Activated CD8-positive, alpha-beta memory T cell treated with anti-CD3 and anti-CD28 coated beads, Interleukin-2, amount 10 ng/mL, durations not matched to agents 7 days and 5 days (primary cell): ENCODE measurements around the gene ACSS3. TPM values are rescaled to one million over a fixed set of nuclear protein-coding genes. Genes with fewer than 3 reads are reported as not detected.

Source experiments
- ATAC-seq: fragments of 150-1000 bp; cut with Tn5 transposase; one replicate; pipeline ENCODE4 v1.10.0; 2021; ENCODE audit warnings: moderate library complexity
- CTCF ChIA-PET: fragments of 350-600 bp; sonication (Branson Sonifier 250); formaldehyde crosslinking; loops from one replicate; lab custom pipeline; 2021; ENCODE audit warnings: antibody characterized with exemption; lab: Charles Lee
- DNase-seq: peaks from one replicate; pipeline ENCODE4 v3.0.0-alpha.2; 2020
- H3K27ac Mint-ChIP-seq: one replicate; pipeline ENCODE4 v1.8.0; 2021; ENCODE audit warnings: mild to moderate bottlenecking, mixed read lengths
- H3K27me3 Mint-ChIP-seq: one replicate; pipeline ENCODE4 v1.8.0; 2021; ENCODE audit warnings: mixed read lengths
- H3K36me3 Mint-ChIP-seq: one replicate; pipeline ENCODE4 v1.8.0; 2021; ENCODE audit warnings: mild to moderate bottlenecking, mixed read lengths
- H3K4me1 Mint-ChIP-seq: one replicate; pipeline ENCODE4 v1.8.0; 2021; ENCODE audit warnings: mixed read lengths
- H3K4me3 Mint-ChIP-seq: one replicate; pipeline ENCODE4 v1.8.0; 2021; ENCODE audit warnings: mild to moderate bottlenecking, moderate library complexity, mixed read lengths
- H3K9me3 Mint-ChIP-seq: one replicate; pipeline ENCODE4 v1.8.0; 2022; ENCODE audit warnings: low read depth, mixed read lengths
- microRNA-seq: library from miRNA; unstranded; fragments of <30 nt; microRNA quantifications from one replicate; pipeline ENCODE4 v1.2.0, GENCODE V29; 2022
- total RNA-seq, 2 experiments: library from RNA; stranded (reverse); gene quantifications; one replicate each; pipeline ENCODE4 v1.2.3, GENCODE V29; 2021

The ACSS3 gene
- total RNA-seq, 2 experiments from 2014 or later, result not detected

DNA sequence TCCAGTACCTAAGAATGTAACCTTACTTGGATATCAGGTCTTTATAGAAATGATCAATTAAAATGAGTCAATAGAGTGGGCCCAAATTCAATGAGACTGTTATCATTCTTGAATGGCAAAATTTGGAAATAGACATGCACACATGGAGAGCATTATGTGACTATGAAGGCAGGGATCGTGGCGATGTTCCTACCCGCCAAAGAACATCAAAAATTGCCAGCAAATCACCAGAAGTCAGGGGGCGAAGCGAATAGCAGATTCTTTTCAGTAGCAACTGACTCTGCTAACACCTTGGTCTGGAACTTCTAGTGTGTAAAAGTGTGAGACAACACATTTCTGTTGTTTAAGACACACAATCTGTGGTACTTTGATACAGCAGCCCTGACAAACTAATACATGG is 192.5 kb downstream of the ACSS3 start:
- ATAC-seq, result no peak
- no peak overlapping the region for H3K4me3 Mint-ChIP-seq
- H3K4me1 Mint-ChIP-seq, result no peaks in the 10 kb centered on the region
- H3K9me3 Mint-ChIP-seq, result peaks cover 3% of the 10 kb centered on the region
- CTCF ChIA-PET, result no interaction called here
- no peaks in the 10 kb centered on the region for H3K27me3 Mint-ChIP-seq
- H3K36me3 Mint-ChIP-seq, result no peaks in the 10 kb centered on the region
- H3K27ac Mint-ChIP-seq, result no peak overlapping the region
- no peak for DNase-seq

DNA sequence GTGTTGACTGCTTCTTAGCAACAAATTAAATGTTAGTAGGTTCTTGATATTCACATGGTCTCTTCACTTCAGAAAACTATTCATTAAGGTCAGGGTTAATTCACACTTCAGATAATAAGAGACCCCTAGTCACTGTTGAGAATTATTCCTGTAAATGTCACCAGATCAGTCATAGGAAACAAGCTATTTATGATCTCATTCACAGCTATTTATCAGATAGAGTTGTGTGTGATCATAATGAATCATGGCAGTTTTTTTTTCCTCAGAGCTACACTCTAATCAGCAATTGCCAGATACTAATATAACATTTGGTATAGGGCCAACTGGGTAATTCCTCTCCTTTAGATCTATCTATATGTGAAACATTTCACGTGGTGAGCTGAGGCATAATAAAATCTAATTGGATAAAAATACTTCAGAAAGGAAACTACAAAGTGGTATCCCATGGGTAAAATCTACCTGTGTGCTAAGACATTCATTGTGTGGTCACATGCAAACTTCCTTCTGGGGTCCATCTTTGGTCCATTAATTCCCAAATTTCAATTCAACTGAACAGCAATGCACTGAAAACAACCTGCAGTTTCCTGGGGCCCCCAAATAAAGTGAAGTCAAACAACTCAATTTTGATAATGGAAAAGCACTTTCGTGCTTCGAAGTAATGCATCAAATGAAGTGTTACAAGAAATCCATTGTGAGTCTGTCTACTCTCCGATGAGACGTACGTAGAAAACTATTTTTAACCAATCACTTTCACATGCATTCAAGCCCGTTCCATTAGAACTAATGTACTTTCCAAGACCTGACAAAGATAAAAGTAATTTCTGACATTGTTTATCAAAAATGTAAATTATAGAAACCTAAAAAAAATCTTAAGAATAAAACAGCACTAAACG is 197.0 kb downstream of the ACSS3 start:
- no peak overlapping the region for H3K4me3 Mint-ChIP-seq
- H3K27ac Mint-ChIP-seq, result no peak overlapping the region
- DNase-seq, result no peak
- peaks cover 7% of the 10 kb centered on the region for H3K9me3 Mint-ChIP-seq
- no peaks in the 10 kb centered on the region for H3K4me1 Mint-ChIP-seq
- CTCF ChIA-PET, result no interaction called here
- no peaks in the 10 kb centered on the region for H3K36me3 Mint-ChIP-seq
- no peaks in the 10 kb centered on the region for H3K27me3 Mint-ChIP-seq
- ATAC-seq, result no peak

DNA sequence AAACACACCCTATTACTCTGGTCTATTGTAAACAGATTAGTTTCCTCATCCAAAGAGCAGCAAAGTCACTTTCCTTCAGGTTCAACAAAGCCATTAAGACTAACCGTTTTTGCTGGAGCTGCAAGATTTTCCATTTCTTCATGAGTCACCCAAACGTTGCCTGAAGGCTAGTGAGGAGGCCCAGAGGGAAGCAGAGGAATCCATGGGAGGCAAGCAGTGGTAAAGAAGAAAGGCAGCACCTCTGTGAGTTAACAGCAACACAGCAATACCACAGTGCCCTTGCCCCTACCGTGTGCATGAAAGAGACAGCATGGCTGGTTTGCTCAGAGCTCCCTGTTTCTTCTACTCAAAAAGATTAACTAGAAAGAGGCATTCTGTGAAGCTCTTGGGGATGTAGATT is 206.3 kb downstream of the ACSS3 start:
- Mint-ChIP-seq H3K27ac (no peak overlapping the region), H3K27me3 (no peaks in the 10 kb centered on the region), H3K9me3 (no peaks in the 10 kb centered on the region), H3K4me3 (no peak overlapping the region), H3K36me3 (no peaks in the 10 kb centered on the region), H3K4me1 (no peaks in the 10 kb centered on the region)
- no peak for ATAC-seq
- DNase-seq, result no peak
- CTCF ChIA-PET, result no interaction called here

DNA sequence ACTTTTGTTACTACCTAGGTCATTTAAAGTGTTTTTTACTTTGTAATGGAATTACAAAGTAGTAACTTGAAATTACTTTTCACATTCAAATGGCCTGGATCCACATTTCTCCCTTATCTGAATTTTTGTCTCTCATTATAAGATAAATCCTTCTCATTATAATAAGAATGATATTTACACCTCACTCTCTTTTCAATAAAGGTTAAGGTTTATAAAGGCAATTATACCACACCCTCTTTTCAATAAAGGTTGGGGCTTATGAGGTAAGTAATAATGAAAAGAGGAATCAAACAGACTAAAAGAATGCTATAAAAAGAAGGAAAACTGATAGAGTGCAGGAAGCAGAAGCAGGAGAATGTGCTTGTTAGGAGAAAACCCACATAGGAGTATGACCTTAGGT is 210.8 kb downstream of the ACSS3 start:
- H3K9me3 Mint-ChIP-seq, result peaks cover under 1% of the 10 kb centered on the region
- DNase-seq (no peak), ATAC-seq (no peak)
- no peaks in the 10 kb centered on the region for H3K4me1 Mint-ChIP-seq
- no peaks in the 10 kb centered on the region for H3K36me3 Mint-ChIP-seq
- H3K27ac Mint-ChIP-seq, result no peak overlapping the region
- CTCF ChIA-PET, result no interaction called here
- no peak overlapping the region for H3K4me3 Mint-ChIP-seq
- H3K27me3 Mint-ChIP-seq, result no peaks in the 10 kb centered on the region

DNA sequence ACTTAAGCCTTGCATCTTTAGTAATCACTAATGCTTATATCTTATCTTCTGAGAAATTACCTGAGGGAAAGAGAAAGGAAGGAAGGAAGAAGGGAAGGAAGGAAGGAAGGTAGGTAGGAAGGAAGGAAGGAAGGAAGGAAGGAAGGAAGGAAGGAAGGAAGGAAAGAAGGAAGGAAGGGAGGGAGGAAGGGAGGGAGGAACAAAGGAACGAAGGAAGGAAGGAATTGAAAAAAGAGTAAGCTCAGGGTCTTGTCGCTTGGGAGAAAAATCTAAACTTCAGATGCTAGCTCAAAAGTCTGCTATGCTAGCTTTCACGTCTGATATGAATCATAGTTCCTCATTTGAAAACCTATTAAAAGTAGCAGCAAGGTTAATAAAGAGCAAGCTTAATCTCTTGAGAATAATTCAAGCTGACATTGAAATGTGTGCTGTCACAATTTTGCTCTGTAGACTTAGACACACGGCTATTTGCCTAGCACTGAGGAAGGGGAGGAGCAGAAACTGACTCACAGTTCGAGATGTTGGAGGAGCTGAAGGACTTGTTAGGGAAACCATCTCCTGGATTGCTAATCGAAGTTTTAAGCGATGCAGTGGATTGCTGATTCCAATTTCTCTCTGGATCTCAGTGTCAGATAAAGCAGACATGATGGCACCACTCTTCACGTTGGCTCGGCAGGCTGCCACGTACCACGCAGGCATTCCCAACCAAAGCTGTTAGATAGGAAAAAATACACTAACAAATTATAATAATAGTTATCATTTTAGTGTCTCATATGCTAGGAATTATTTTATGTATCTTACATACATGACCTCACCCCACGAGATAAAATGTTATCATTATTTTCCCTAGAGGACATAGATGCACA is 216.7 kb downstream of the ACSS3 start:
- CTCF ChIA-PET, result no interaction called here
- Mint-ChIP-seq H3K36me3 (no peaks in the 10 kb centered on the region), H3K4me1 (no peaks in the 10 kb centered on the region), H3K4me3 (no peak overlapping the region), H3K9me3 (peaks cover 8% of the 10 kb centered on the region), H3K27ac (no peak overlapping the region), H3K27me3 (no peaks in the 10 kb centered on the region)
- DNase-seq (no peak), ATAC-seq (no peak)

DNA sequence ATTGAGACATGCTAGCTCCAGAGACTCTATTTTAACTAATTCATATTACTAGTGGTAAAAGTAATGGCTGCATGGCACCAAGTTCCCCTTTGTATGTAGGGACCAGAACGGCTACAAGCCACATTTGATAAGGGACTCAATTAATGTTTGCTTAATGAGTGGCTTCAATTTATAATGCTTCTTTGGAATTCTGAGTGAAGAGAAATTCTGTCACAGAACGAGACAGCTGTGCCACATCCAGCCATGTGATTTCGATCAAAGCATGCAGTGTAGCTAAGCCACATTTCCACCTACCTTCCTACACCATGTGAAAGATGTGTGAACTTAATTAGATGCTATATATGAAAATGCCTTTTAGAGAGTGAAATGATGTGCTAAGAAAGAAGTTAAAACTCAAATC is 217.4 kb downstream of the ACSS3 start:
- ATAC-seq (no peak), DNase-seq (no peak)
- Mint-ChIP-seq H3K27ac (no peak overlapping the region), H3K4me1 (no peaks in the 10 kb centered on the region), H3K36me3 (no peaks in the 10 kb centered on the region), H3K4me3 (no peak overlapping the region), H3K9me3 (peaks cover 8% of the 10 kb centered on the region), H3K27me3 (no peaks in the 10 kb centered on the region)
- CTCF ChIA-PET, result no interaction called here

DNA sequence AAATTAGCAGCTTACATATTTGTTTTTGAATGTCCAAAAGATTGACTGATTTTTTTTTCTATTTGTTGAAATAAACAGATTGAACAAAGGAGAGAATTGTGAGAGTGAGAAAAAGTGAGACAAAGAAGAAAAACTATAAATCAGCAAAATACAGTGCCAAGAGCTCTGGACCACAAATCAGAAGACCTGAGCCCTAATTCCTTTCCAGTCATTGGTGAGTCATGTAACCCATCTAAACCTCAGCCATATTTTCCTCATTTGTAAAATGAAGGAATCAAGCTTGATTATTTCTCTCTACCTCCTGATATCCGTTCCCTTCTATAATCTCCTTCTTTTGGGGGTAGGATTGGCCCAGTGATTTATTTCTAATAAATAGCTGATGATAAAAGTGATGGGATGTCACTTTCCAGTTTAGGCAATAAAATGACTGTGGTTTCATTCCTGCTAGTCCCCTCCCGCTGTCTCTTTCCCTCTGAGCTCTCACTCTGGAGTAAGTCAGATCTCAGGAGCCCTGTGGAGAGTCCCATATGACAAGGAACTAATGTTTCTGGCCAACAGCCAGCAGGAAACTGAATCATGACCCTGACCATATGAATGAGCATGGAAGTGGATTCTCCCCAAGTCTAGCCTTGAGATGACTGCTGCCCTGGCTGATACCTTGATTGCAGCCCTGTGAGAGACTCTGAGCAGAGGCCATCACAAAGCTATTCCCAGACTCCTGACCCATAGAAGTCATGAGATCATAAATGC is 218.9 kb downstream of the ACSS3 start:
- H3K9me3 Mint-ChIP-seq, result peaks cover 8% of the 10 kb centered on the region
- no peaks in the 10 kb centered on the region for H3K27me3 Mint-ChIP-seq
- H3K4me3 Mint-ChIP-seq, result no peak overlapping the region
- DNase-seq (no peak), ATAC-seq (no peak)
- no peak overlapping the region for H3K27ac Mint-ChIP-seq
- CTCF ChIA-PET, result no interaction called here
- no peaks in the 10 kb centered on the region for H3K4me1 Mint-ChIP-seq
- no peaks in the 10 kb centered on the region for H3K36me3 Mint-ChIP-seq

DNA sequence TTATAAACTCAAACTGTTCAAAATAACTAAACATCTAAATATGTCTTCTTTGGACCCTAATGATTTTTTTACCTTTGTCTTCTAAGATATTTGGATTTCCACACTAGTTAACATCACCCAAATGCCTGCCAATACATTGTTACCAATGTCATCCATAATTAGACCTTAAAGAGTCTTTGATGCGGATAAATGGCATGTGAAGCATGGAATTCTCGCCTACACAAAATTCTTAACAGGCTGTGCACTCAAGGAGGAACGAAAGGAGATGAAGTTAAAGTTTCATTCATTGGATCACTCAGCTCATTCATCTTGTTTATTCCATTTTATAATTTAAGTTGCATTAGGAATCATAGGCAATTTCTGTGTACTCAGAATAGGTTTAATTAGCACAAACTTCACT is 219.7 kb downstream of the ACSS3 start:
- DNase-seq, result no peak
- no peak for ATAC-seq
- no peak overlapping the region for H3K27ac Mint-ChIP-seq
- no peaks in the 10 kb centered on the region for H3K36me3 Mint-ChIP-seq
- H3K9me3 Mint-ChIP-seq, result peaks cover 8% of the 10 kb centered on the region
- CTCF ChIA-PET, result no interaction called here
- no peaks in the 10 kb centered on the region for H3K27me3 Mint-ChIP-seq
- no peak overlapping the region for H3K4me3 Mint-ChIP-seq
- no peaks in the 10 kb centered on the region for H3K4me1 Mint-ChIP-seq

DNA sequence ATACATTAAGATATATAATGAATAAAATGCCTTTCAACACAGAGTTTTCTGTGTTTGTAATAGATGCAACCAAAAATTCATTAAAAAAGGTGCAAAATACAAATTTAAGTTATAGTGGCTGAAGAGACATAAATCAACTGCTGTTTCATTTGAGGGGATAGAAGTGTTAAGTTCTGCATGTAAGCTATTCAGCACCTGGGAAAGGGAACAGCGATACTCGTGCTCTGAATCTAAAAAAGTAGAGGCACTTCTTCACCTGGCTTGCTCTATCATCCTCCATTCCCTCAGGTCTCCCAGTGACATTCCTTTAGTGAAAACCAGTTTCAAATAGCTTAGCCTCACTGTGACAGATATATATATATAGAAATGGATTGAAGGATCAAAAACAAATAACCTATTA is 222.6 kb downstream of the ACSS3 start:
- Mint-ChIP-seq H3K9me3 (peaks cover 11% of the 10 kb centered on the region), H3K4me3 (no peak overlapping the region), H3K27ac (no peak overlapping the region), H3K27me3 (no peaks in the 10 kb centered on the region), H3K4me1 (no peaks in the 10 kb centered on the region), H3K36me3 (no peaks in the 10 kb centered on the region)
- no peak for ATAC-seq
- CTCF ChIA-PET, result no interaction called here
- no peak for DNase-seq

DNA sequence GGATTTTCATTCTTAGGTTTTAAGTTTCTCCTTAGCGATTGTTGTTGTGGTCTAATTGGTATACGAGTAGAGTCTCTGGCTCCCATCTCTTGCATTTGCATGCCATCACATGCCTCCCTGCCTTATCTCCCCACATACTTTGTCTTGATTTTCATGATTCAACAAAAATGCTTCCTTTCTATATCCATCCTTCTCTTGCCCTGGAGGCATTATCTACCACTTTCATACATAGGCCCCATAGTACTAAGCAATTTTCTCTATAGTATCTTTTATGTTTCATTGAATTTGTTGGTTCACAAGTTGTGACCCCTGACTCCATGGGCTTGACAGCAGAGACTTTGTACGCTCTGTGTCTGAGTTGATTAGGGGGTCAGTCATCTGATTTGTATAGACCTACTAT is 226.1 kb downstream of the ACSS3 start:
- H3K9me3 Mint-ChIP-seq, result peaks cover 7% of the 10 kb centered on the region
- H3K27ac Mint-ChIP-seq, result no peak overlapping the region
- ATAC-seq, result no peak
- no peaks in the 10 kb centered on the region for H3K27me3 Mint-ChIP-seq
- H3K36me3 Mint-ChIP-seq, result no peaks in the 10 kb centered on the region
- DNase-seq, result no peak
- CTCF ChIA-PET, result no interaction called here
- no peaks in the 10 kb centered on the region for H3K4me1 Mint-ChIP-seq
- no peak overlapping the region for H3K4me3 Mint-ChIP-seq

Small RNA genes lying within 50 kb of the gene (microRNA-seq; reads per million reads assigned to microRNA genes)
- not detected for gene MIR4699

Other genes starting within 250 kb of the ACSS3 start
- under 1 TPM in 1 of 2 experiments, not detected in 1; 0.63 TPM for gene LIN7A, start 140.1 kb upstream of the ACSS3 start, total RNA-seq